AG04449 (cell line): ENCODE measurements around the gene FRMD8.

Source experiments
- CTCF ChIA-PET: fragments of 350-600 bp; formaldehyde crosslinking; extraction: SDS; loops from one replicate; lab custom pipeline; 2021; ENCODE audit warnings: antibody characterized with exemption; lab: Yijun Ruan, JAX
- POLR2A ChIA-PET: fragments of 400-600, 350-600 bp; formaldehyde crosslinking; extraction: SDS; loops from one replicate; lab custom pipeline; 2020; ENCODE audit warnings: antibody characterized with exemption, inconsistent platforms; lab: Yijun Ruan, JAX
- DNase-seq: peaks from one replicate; pipeline ENCODE4 v3.0.0-alpha.2; 2010; ENCODE audit warnings: low read depth, low spot score
- H3K4me3 ChIP-seq: 2 replicates; pipeline ENCODE4 v1.5.1; 2011; ENCODE audit warnings: low read depth, mild to moderate bottlenecking, control low read depth, low read length
- CTCF ChIP-seq: IDR thresholded peaks from one replicate; pipeline ENCODE4 v1.5.1; 2011; ENCODE audit warnings: mild to moderate bottlenecking, moderate library complexity, low read length, control low read depth, inconsistent platforms; ENCODE audit not compliant: insufficient read depth; ENCODE audit errors: missing control alignments

FRMD8 gene

GRCh38 chr11:65396769-65397745 is 10.6 kb downstream of the FRMD8 start:
- DNase-seq, result no peak
- no peak for TF ChIP-seq CTCF
- CTCF ChIA-PET, result interaction anchor here (1.7 to 11.7 kb wide), 2 partner anchors 9 to 19 kb away, joined by 6 to 123 read pairs; no protein-coding TSS in a partner anchor
- H3K4me3 ChIP-seq, result no peak overlapping the region
- POLR2A ChIA-PET, result interaction anchor here (0.7 kb wide), 1 partner anchor 20 kb away, joined by 3 read pairs; no protein-coding TSS in a partner anchor

GRCh38 chr11:65398362-65398910 is 12.0 kb downstream of the FRMD8 start:
- TF ChIP-seq CTCF, result no peak
- ChIA-PET CTCF (interaction anchor here (1.7 to 11.7 kb wide), 3 partner anchors 7 to 18 kb away, joined by 6 to 123 read pairs (median 13); no protein-coding TSS in a partner anchor), POLR2A (no interaction called here)
- no peak overlapping the region for H3K4me3 ChIP-seq
- no peak for DNase-seq

- TF ChIP-seq CTCF, result no peak
- POLR2A ChIA-PET, result interaction anchor here (1.7 kb wide), 1 partner anchor 11 kb away, joined by 6 read pairs; no protein-coding TSS in a partner anchor
- no peak overlapping the region for H3K4me3 ChIP-seq
- CTCF ChIA-PET, result interaction anchor here (1.7 to 11.7 kb wide), 3 partner anchors 8 to 17 kb away, joined by 6 to 123 read pairs (median 13); no protein-coding TSS in a partner anchor
- DNase-seq, result no peak
These were observed 12.8 kb downstream of the FRMD8 start for GRCh38 chr11:65399249-65399648.

GRCh38 chr11:65399845-65400244 is 13.4 kb downstream of the FRMD8 start:
- DNase-seq, result no peak
- POLR2A ChIA-PET, result interaction anchor here (0.5 to 1.7 kb wide), 2 partner anchors 11 to 24 kb away, joined by 3 to 6 read pairs; no protein-coding TSS in a partner anchor
- H3K4me3 ChIP-seq, result no peak overlapping the region
- CTCF ChIA-PET, result interaction anchor here (0.6 to 11.7 kb wide), 3 partner anchors 9 to 16 kb away, joined by 3 to 123 read pairs (median 13); no protein-coding TSS in a partner anchor
- TF ChIP-seq CTCF, result no peak

GRCh38 chr11:65400307-65401072 is 14.1 kb downstream of the FRMD8 start:
- TF ChIP-seq CTCF, result no peak
- no peak for DNase-seq
- CTCF ChIA-PET, result interaction anchor here (0.6 to 11.7 kb wide), 3 partner anchors 10 to 16 kb away, joined by 3 to 123 read pairs (median 13); no protein-coding TSS in a partner anchor
- POLR2A ChIA-PET, result interaction anchor here (0.5 to 1.7 kb wide), 2 partner anchors 12 to 23 kb away, joined by 3 to 6 read pairs; no protein-coding TSS in a partner anchor
- no peak overlapping the region for H3K4me3 ChIP-seq
